IgD-negative memory B cell (primary cell): ENCODE measurements around the gene IER2. TPM values are rescaled to one million over a fixed set of nuclear protein-coding genes. Genes with fewer than 3 reads are reported as not detected.

Source experiments
- H3K27ac Mint-ChIP-seq, 3 donors: one replicate each; pipeline ENCODE4 v1.8.0; 2020 to 2022; ENCODE audit warnings: mild to moderate bottlenecking in 3 of 3, mixed read lengths in 3 of 3, moderate library complexity in 1 of 3
- H3K27me3 Mint-ChIP-seq: one replicate; pipeline ENCODE4 v1.8.0; 2021; ENCODE audit warnings: mixed read lengths
- H3K36me3 Mint-ChIP-seq: one replicate; pipeline ENCODE4 v1.8.0; 2020; ENCODE audit warnings: mild to moderate bottlenecking, mixed read lengths
- H3K4me1 Mint-ChIP-seq, 3 donors: one replicate each; pipeline ENCODE4 v1.8.0; 2020 to 2022; ENCODE audit warnings: mixed read lengths in 3 of 3, mild to moderate bottlenecking in 1 of 3
- H3K4me3 Mint-ChIP-seq, 4 donors: one replicate each; pipeline ENCODE4 v1.8.0; 2020 to 2022; ENCODE audit warnings: mild to moderate bottlenecking in 4 of 4, mixed read lengths in 4 of 4, moderate library complexity in 3 of 4
- H3K9me3 Mint-ChIP-seq, 3 donors: one replicate each; pipeline ENCODE4 v1.8.0; 2020 to 2021; ENCODE audit warnings: mixed read lengths in 3 of 3, mild to moderate bottlenecking in 1 of 3
- polyA plus RNA-seq: library from polyadenylated mRNA; unstranded; fragments of 300-500 nt; fragmentation: Illumina TruSeq; gene quantifications from one replicate; pipeline ENCODE4 v1.2.3, GENCODE V29; 2021

Gene IER2
- polyA plus RNA-seq, 1 donor from 2014 or later: 350 TPM

GRCh38 chr19:13127811-13128575, 22.2 kb upstream of the IER2 start:
- no peaks in the 10 kb centered on the region for H3K9me3 Mint-ChIP-seq
- no peak overlapping the region for H3K27ac Mint-ChIP-seq
- no peaks in the 10 kb centered on the region for H3K36me3 Mint-ChIP-seq
- H3K4me1 Mint-ChIP-seq: peaks cover 8 to 23% (median 15%) of the 10 kb centered on the region in 3 donors
- H3K4me3 Mint-ChIP-seq: no peak overlapping the region
- H3K27me3 Mint-ChIP-seq: no peaks in the 10 kb centered on the region

- no peaks in the 10 kb centered on the region for H3K36me3 Mint-ChIP-seq
- H3K4me3 Mint-ChIP-seq: no peak overlapping the region
- no peaks in the 10 kb centered on the region for H3K9me3 Mint-ChIP-seq
- peaks cover 10 to 18% (median 18%) of the 10 kb centered on the region in 3 donors for H3K4me1 Mint-ChIP-seq
- H3K27me3 Mint-ChIP-seq: no peaks in the 10 kb centered on the region
- peak overlapping the region in 1 of 3 donors; percentile 59 for H3K27ac Mint-ChIP-seq
These were observed 21.6 kb upstream of the IER2 start for GRCh38 chr19:13128583-13128982.

GRCh38 chr19:13129384-13129783, 20.8 kb upstream of the IER2 start:
- H3K27me3 Mint-ChIP-seq: no peaks in the 10 kb centered on the region
- H3K4me1 Mint-ChIP-seq: peaks cover 7 to 19% (median 16%) of the 10 kb centered on the region in 3 donors
- H3K4me3 Mint-ChIP-seq: no peak overlapping the region
- no peaks in the 10 kb centered on the region for H3K9me3 Mint-ChIP-seq
- no peaks in the 10 kb centered on the region for H3K36me3 Mint-ChIP-seq
- H3K27ac Mint-ChIP-seq: no peak overlapping the region

- no peaks in the 10 kb centered on the region for H3K9me3 Mint-ChIP-seq
- H3K36me3 Mint-ChIP-seq: no peaks in the 10 kb centered on the region
- peaks cover 7 to 19% (median 16%) of the 10 kb centered on the region in 3 donors for H3K4me1 Mint-ChIP-seq
- no peaks in the 10 kb centered on the region for H3K27me3 Mint-ChIP-seq
- H3K4me3 Mint-ChIP-seq: no peak overlapping the region
- H3K27ac Mint-ChIP-seq: no peak overlapping the region
These were observed 19.2 kb upstream of the IER2 start for GRCh38 chr19:13130886-13131490.

- Mint-ChIP-seq H3K4me3 (peak overlapping the region in 1 of 4 donors; percentile 28), H3K27me3 (no peaks in the 10 kb centered on the region), H3K4me1 (peaks cover 7 to 17% (median 15%) of the 10 kb centered on the region in 3 donors), H3K27ac (peak overlapping the region in 1 of 3 donors; percentile 57), H3K36me3 (no peaks in the 10 kb centered on the region), H3K9me3 (no peaks in the 10 kb centered on the region)
These were observed 17.6 kb upstream of the IER2 start for GRCh38 chr19:13132471-13133180.

- H3K27ac Mint-ChIP-seq: no peak overlapping the region
- no peak overlapping the region for H3K4me3 Mint-ChIP-seq
- H3K36me3 Mint-ChIP-seq: no peaks in the 10 kb centered on the region
- peaks cover 7 to 15% (median 14%) of the 10 kb centered on the region in 3 donors for H3K4me1 Mint-ChIP-seq
- H3K27me3 Mint-ChIP-seq: no peaks in the 10 kb centered on the region
- H3K9me3 Mint-ChIP-seq: no peaks in the 10 kb centered on the region
These were observed 16.9 kb upstream of the IER2 start for GRCh38 chr19:13133241-13133870.

GRCh38 chr19:13134626-13135025, 15.6 kb upstream of the IER2 start:
- H3K36me3 Mint-ChIP-seq: no peaks in the 10 kb centered on the region
- no peaks in the 10 kb centered on the region for H3K9me3 Mint-ChIP-seq
- H3K27ac Mint-ChIP-seq: no peak overlapping the region
- no peaks in the 10 kb centered on the region for H3K27me3 Mint-ChIP-seq
- peaks cover 3 to 14% (median 10%) of the 10 kb centered on the region in 3 donors for H3K4me1 Mint-ChIP-seq
- peak overlapping the region in 1 of 4 donors; percentile 23 for H3K4me3 Mint-ChIP-seq

GRCh38 chr19:13135068-13136062, 14.8 kb upstream of the IER2 start:
- Mint-ChIP-seq H3K4me3 (peak overlapping the region in 1 of 4 donors; percentile 23), H3K27me3 (no peaks in the 10 kb centered on the region), H3K4me1 (peaks cover 3 to 13% (median 9%) of the 10 kb centered on the region in 3 donors), H3K9me3 (no peaks in the 10 kb centered on the region), H3K27ac (no peak overlapping the region), H3K36me3 (no peaks in the 10 kb centered on the region)

- no peaks in the 10 kb centered on the region for H3K27me3 Mint-ChIP-seq
- peak overlapping the region in 1 of 3 donors; percentile 39 for H3K27ac Mint-ChIP-seq
- H3K36me3 Mint-ChIP-seq: no peaks in the 10 kb centered on the region
- no peaks in the 10 kb centered on the region for H3K9me3 Mint-ChIP-seq
- peaks cover 3 to 10% (median 3%) of the 10 kb centered on the region in 3 donors for H3K4me1 Mint-ChIP-seq
- no peak overlapping the region for H3K4me3 Mint-ChIP-seq
These were observed 12.9 kb upstream of the IER2 start for GRCh38 chr19:13137290-13137794.

GRCh38 chr19:13138171-13138915, 11.9 kb upstream of the IER2 start:
- Mint-ChIP-seq H3K27me3 (no peaks in the 10 kb centered on the region), H3K36me3 (no peaks in the 10 kb centered on the region), H3K4me3 (no peak overlapping the region), H3K4me1 (peaks cover 0 to 4% (median 3%) of the 10 kb centered on the region in 3 donors), H3K9me3 (no peaks in the 10 kb centered on the region), H3K27ac (no peak overlapping the region)

GRCh38 chr19:13138916-13139198, 11.4 kb upstream of the IER2 start:
- Mint-ChIP-seq H3K27ac (no peak overlapping the region), H3K4me3 (no peak overlapping the region), H3K36me3 (no peaks in the 10 kb centered on the region), H3K4me1 (peaks cover 0 to 1% (median 0%) of the 10 kb centered on the region in 3 donors), H3K27me3 (no peaks in the 10 kb centered on the region), H3K9me3 (no peaks in the 10 kb centered on the region)

GRCh38 chr19:13139633-13140311, 10.4 kb upstream of the IER2 start:
- Mint-ChIP-seq H3K4me1 (peaks cover 0 to 1% (median 0%) of the 10 kb centered on the region in 3 donors), H3K27ac (no peak overlapping the region), H3K27me3 (no peaks in the 10 kb centered on the region), H3K9me3 (no peaks in the 10 kb centered on the region), H3K4me3 (no peak overlapping the region), H3K36me3 (no peaks in the 10 kb centered on the region)
